ENCODE measurements around the gene TYMP. TPM values are rescaled to one million over a fixed set of nuclear protein-coding genes. Genes with fewer than 3 reads are reported as not detected.

Gene TYMP
- total RNA-seq, 2 donors from 2014 or later, result 1.2 to 2.1 TPM

GRCh38 chr22:50545522-50546325 lies 15.9 kb upstream of the TYMP start, which contains the start of gene KLHDC7B:
TSS of gene KLHDC7B (plus strand) at chr22:50545899. CDS start at chr22:50546244, 345 bp downstream.
- DNase-seq, result no peak
- Histone ChIP-seq H3K27me3 (ENCODE audit: control insufficient read depth, insufficient read depth, low read length, poor library complexity, severe bottlenecking) (peaks cover 14% of the 10 kb centered on the region), H3K4me1 (ENCODE audit: control insufficient read depth, insufficient read depth, low read length) (no peaks in the 10 kb centered on the region), H3K36me3 (ENCODE audit: control insufficient read depth, insufficient read depth, low read length) (no peaks in the 10 kb centered on the region), H3K9me3 (ENCODE audit: control insufficient read depth, low read length) (no peaks in the 10 kb centered on the region), H3K9ac (ENCODE audit: extremely low read depth, low read length, poor library complexity, severe bottlenecking) (no peak within 1 kb of the TSS), H3K4me3 (ENCODE audit: low read length) (no peak within 1 kb of the TSS), H3K27ac (ENCODE audit: low read depth, low read length) (no peak within 1 kb of the TSS)
- WGBS, 2 experiments (ENCODE audit: insufficient coverage in 1 of 2, insufficient read length in 1 of 2), result 91 to 96% methylated on average over 10 of the region's 10 CpGs
- Mint-ChIP-seq H3K4me3 (no peak within 1 kb of the TSS), H3K36me3 (ENCODE audit: low read depth) (no peaks in the 10 kb centered on the region), H3K27me3 (ENCODE audit: insufficient read depth) (peaks cover 13% of the 10 kb centered on the region), H3K4me1 (peaks cover 7% of the 10 kb centered on the region), H3K9me3 (no peaks in the 10 kb centered on the region), H3K27ac (no peak within 1 kb of the TSS)
- TF ChIP-seq CTCF (conservative IDR thresholded peaks at IDR 0.05), result peak; percentile 10

GRCh38 chr22:50544746-50545253 lies 15.0 kb upstream of the TYMP start:
- Mint-ChIP-seq H3K4me1 (peaks cover 8% of the 10 kb centered on the region), H3K27me3 (ENCODE audit: insufficient read depth) (peaks cover 13% of the 10 kb centered on the region), H3K27ac (no peak overlapping the region), H3K9me3 (no peaks in the 10 kb centered on the region), H3K36me3 (ENCODE audit: low read depth) (no peaks in the 10 kb centered on the region), H3K4me3 (no peak overlapping the region)
- 88 to 100% methylated on average over 3 to 5 of the region's 5 CpGs for WGBS, 2 experiments (ENCODE audit: insufficient coverage in 1 of 2, insufficient read length in 1 of 2)
- peaks cover 14% of the 10 kb centered on the region for H3K27me3 ChIP-seq (ENCODE audit: control insufficient read depth, insufficient read depth, low read length, poor library complexity, severe bottlenecking)
- no peak overlapping the region for H3K9ac ChIP-seq (ENCODE audit: extremely low read depth, low read length, poor library complexity, severe bottlenecking)
- DNase-seq, result no peak
- no peak overlapping the region for H3K27ac ChIP-seq (ENCODE audit: low read depth, low read length)
- TF ChIP-seq CTCF (conservative IDR thresholded peaks at IDR 0.05), result no peak
- H3K4me1 ChIP-seq (ENCODE audit: control insufficient read depth, insufficient read depth, low read length), result no peaks in the 10 kb centered on the region
- H3K4me3 ChIP-seq (ENCODE audit: low read length), result no peak overlapping the region
- no peaks in the 10 kb centered on the region for H3K36me3 ChIP-seq (ENCODE audit: control insufficient read depth, insufficient read depth, low read length)
- H3K9me3 ChIP-seq (ENCODE audit: control insufficient read depth, low read length), result no peaks in the 10 kb centered on the region

GRCh38 chr22:50544078-50544745 lies 14.4 kb upstream of the TYMP start:
- Mint-ChIP-seq H3K27ac (no peak overlapping the region), H3K4me1 (peaks cover 8% of the 10 kb centered on the region), H3K9me3 (no peaks in the 10 kb centered on the region), H3K36me3 (ENCODE audit: low read depth) (no peaks in the 10 kb centered on the region), H3K4me3 (no peak overlapping the region), H3K27me3 (ENCODE audit: insufficient read depth) (peaks cover 13% of the 10 kb centered on the region)
- TF ChIP-seq CTCF (conservative IDR thresholded peaks at IDR 0.05), result peak; percentile 80
- DNase-seq, result peak; percentile 95
- Histone ChIP-seq H3K27ac (ENCODE audit: low read depth, low read length) (no peak overlapping the region), H3K4me1 (ENCODE audit: control insufficient read depth, insufficient read depth, low read length) (no peaks in the 10 kb centered on the region), H3K9me3 (ENCODE audit: control insufficient read depth, low read length) (no peaks in the 10 kb centered on the region), H3K4me3 (ENCODE audit: low read length) (no peak overlapping the region), H3K36me3 (ENCODE audit: control insufficient read depth, insufficient read depth, low read length) (no peaks in the 10 kb centered on the region), H3K27me3 (ENCODE audit: control insufficient read depth, insufficient read depth, low read length, poor library complexity, severe bottlenecking) (peaks cover 14% of the 10 kb centered on the region), H3K9ac (ENCODE audit: extremely low read depth, low read length, poor library complexity, severe bottlenecking) (no peak overlapping the region)
- WGBS, 2 experiments (ENCODE audit: insufficient coverage in 1 of 2, insufficient read length in 1 of 2), result 14% methylated on average over 30 to 52 of the region's 52 CpGs

Data from endodermal cell (in vitro differentiated cells).